Measurements from ENCODE around the gene ARSG.
A peak's percentile ranks its signal among the peaks of the same experiment; 100 is the strongest.

Gene ARSG

DNA sequence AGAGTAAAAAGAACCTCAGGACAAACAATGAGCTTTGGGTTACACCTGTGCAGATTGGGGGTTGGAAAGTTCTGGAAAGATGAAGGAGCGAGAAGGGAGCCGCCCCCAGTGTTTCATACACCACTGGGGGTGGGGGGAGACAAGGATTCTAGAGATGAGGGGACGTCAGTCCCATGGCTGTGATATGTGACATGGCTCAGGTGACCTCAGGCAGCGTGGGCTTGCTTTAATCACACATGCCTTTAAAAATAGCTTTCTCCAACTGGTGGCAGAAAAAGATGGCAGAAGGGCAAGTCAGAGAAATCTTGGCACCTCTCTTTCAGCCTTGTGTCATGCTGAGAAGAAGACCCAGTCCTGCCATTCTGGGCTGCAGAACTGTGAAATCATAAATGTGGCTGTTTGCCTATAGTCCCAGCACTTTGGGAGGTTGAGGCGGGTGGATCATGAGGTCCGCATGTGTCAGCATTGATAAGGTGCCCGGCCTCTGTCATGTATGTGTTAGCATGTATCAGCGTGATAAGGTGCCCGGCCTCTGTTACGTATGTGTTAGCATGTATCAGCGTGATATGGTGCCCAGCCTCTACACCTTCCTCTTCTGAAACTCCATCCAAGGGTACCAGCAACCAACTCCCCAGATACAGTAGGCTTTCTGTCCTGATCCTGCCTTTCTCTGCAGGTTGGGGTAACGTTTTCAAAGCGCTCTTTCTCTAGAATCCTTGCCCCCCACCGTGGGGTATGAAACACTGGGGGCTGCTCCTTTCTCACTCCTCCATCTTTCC, 141.0 kb downstream of the ARSG start:
- no peak for DNase-seq

GRCh38 chr17:68433211-68433610, 141.9 kb downstream of the ARSG start:
- no peak for DNase-seq

GRCh38 chr17:68433911-68434508, 142.7 kb downstream of the ARSG start:
- DNase-seq = no peak

DNA sequence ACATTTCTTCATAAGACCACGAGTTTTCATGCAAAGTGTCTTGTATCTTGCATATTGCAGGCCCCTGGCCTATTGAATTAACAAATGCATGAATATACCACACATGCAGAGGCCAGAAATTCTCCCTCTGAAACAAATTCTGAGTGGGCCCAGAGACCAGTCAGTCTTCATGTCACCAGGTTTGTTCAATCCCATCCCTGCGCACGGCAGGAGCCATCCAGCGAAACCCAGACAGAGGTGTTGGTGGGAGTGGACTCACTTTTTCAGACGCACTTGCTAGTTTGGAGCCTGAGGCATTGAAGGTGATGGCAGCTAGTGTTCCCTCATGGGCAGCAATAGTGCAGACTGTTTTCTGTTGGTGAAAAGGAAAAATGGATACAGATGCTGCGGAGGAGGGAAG, 144.1 kb downstream of the ARSG start:
- no peak for DNase-seq

DNA sequence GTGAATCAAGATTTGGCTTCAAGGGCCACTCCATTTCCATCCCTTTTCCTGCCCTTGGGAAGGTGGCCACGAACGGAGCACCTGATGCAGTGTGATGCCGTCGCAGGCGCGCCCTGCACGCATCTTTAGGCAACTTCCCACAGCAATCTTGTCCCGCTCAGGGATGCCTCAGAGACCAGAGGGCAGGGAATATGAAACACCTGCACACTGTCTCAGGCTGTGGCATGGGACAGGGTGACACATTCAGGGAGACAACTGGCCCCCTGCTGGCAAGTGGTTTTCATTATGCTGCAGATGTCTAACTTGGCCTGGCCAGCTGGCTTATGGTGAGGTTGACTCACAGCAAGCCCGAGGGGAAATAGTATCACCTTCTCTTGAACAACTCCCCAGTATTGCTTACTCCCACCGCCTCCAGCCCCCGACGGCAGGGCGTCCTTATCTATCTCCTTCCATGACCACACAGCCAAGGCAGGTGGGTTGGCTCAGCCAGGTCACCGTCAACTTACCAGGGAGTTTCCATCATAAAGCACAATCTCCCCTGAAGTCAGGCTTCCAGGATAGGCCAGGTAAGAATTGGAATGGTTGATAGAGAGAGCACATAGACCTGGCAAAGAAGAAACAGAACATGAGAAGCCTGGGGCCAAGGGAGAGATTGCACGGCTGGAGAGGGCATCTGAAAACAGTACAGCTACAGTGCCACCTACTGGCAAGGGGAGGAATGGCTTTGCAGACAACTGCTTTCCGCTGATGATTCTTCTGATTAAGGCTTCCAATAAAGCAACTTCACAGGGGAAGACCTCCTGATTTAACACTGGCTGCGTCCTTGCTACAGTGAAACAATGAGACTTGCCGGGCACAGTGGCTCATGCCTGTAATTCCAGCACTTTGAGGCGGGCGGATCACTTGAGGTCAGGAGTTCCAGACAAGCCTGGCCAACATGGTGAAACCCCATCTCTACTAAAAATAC, 144.9 kb downstream of the ARSG start:
- DNase-seq = peak; percentile 78

- DNase-seq = peak; percentile 53
These were observed 146.9 kb downstream of the ARSG start for GRCh38 chr17:68437979-68438822.

DNA sequence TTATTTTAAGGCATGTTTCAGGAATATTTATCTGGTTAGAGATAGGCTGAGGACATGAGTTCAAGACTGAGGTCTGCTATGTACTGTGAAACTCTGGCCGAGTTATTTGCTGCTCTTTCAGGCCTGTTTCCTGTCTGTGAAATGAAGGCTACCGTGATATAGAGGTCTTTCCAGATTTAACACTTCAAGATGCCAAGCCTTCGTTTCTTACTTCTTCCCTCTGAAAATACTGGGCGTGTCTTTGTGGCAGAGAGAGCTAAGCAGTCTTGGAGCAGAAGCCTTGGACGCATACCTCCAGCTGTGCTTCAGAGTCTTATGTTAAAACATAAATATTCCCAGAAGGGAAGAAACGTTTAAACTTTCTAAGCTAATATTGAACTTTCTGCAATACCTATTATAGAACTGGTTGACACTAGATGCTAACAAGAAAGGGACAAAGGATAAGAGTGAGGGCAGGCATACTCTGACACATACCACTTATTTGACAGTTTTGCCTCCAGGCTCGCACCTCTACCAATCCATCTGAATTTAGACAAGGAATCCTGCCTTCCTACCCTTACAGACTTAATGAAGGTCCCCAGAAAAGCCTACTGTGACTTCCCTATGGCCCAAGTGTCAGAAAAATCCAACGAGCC, 148.5 kb downstream of the ARSG start:
- no peak for DNase-seq

GRCh38 chr17:68440526-68440925, 149.2 kb downstream of the ARSG start:
- no peak for DNase-seq

DNA sequence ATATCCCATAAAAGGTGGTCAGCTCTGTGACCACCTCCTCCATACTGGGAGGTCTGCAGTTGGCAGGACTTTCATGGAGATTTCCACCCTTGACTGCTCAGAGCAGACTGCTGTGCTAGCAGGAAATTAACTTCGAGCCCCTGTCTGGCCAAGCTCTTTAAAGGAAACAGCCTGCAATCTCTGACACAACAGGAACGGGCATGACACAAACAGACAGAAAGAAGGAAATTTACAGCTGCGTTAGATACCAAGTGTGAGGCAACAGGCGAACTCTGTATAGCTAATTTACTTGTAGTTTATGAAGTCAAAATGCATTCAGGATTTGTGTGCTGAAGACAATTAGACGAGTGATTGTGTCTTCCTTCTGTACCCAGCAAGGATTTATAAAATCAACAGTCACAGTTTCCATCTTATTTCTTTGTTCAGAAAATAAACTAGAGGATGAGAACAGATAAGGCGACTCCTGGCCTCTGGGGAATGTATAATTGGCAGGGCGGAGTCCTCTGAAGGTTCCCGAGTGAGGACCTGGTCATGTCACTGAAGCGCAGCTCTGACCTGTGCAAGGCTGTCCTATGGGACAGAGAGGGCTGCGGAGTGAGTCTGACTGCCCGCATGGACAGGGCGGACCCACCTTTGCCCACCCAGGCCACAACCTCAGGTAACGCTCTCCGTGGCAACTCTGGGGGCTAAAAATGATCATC, 149.9 kb downstream of the ARSG start:
- no peak for DNase-seq

GRCh38 chr17:68443972-68444464, 152.7 kb downstream of the ARSG start:
- no peak for DNase-seq

DNA sequence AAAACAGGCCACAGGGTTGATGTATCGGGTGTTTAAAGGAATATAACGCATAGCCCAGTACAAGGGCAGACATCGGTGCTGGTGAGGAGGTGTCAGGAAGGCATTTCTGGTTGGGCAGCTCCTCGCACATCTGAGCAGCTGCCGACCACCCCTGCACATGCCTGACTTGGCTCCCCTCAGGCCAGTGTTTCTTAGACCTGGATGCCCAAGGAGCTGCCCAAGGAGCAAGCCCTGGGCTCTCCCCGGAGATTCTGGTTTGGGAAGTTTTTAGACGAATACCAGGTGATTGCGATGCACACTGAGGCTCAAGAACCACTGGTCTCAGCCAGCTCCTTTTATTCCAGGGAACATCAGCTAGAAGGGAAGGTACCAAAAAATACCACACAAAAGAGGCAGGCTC, 154.4 kb downstream of the ARSG start:
- DNase-seq = no peak

- DNase-seq = no peak
These were observed 155.3 kb downstream of the ARSG start for GRCh38 chr17:68446626-68447041.

- no peak for DNase-seq
These were observed 157.9 kb downstream of the ARSG start for GRCh38 chr17:68449021-68449739.

DNA sequence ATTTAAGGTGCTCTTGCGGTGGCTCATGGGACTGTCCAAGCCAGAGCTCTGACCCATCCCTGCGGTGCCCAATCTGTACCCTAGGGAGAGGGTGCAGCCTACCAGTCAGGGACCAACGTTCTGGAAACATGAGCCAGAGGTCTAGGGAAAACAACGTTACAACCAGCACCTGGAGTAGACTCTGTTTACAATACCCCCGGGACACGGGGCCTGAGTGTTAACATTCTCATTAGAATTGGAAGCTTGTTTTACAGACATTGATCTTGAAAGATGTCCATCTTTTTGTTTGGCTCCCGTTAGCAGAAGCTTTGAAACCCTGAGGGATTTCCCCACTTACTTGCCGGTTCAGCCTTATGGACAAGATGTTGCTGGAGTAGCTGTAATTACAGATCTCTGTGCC, 159.1 kb downstream of the ARSG start:
- no peak for DNase-seq

- DNase-seq = no peak
These were observed 159.5 kb downstream of the ARSG start for GRCh38 chr17:68450801-68451200.

DNA sequence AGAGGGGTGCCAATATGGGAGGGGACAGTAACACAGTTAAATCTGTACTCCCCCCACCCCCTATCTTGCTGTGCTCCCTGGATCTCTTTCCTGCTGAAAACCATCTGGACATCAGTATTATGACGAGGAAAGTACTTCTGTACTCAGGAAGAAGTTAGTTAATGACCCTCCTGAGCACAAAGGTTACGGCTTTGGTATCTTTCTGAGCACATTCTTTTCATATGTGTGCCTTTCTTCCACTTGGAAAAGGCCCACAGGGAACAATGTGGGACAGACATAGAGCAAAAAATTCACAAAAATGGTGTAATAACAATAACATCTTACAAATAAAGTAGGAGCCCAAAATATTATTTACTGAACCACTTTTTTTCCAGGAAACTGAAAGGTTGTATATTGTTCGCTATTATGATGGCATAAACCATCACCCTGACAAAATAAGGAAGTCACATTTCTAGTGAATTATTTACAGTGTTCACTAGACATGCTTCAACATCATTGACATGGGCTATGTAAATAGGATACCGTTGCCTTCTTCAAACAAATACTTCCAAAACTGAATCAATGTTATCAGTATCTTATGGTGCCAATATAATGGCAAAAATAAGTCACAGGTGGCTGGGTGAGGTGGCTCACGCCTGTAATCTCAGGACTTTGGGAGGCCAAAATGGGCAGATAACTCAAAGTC, 160.5 kb downstream of the ARSG start:
- DNase-seq = no peak

DNA sequence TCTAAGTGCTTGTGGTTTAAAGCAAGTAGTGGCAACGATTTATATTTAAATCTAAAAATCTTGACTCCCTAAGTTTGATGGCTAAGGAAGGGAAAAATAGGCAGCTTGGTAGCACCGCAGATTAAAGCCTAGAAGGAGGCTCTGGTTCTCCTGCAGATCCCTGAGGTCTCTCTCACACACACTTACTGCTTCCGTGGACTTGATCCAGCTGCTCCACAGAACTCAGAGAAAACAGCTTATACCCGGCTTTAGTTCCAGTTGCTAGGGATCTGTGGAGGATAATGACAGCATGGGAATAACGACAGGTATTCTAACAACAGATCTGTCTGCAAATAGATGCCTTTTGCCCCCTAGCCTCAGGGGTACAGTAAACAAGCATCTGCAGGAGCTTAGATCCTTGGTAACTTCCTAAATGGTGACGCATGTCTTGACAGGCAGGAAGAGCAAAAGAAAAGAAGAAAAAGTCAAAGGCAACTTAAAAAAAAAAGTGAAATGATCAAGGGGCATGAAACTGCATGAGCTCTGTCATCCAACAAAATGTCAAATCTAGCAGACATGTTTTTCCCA, 161.5 kb downstream of the ARSG start:
- DNase-seq = no peak

GRCh38 chr17:68453991-68454665, 162.8 kb downstream of the ARSG start:
- DNase-seq = no peak

DNA sequence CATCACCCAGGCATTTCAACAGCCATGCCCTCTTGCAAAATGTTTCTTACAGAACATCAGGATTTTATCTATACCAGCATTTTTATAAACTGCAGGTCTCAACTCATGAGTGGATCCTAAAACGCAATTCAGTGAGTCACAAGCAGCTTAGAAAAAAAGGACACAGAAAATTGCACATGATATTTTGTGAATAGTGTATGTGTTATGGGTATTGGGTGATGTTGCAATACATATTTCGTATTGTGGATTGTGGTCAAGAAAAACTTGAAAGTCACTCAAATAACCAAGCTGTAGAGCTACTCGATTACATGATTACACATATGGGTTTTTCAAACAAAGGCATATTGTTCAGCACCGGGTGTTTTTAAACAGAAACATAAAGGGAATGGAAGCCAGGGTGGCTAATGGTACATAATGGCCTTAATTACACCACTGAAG, 164.6 kb downstream of the ARSG start:
- no peak for DNase-seq
